ENCODE measurements around the gene TPRA1.
A peak's percentile ranks its signal among the peaks of the same experiment; 100 is the strongest.

The TPRA1 gene

GRCh38 chr3:127545216-127545615, 45.3 kb downstream of the TPRA1 start:
- no peak for TF ChIP-seq CTCF (IDR thresholded peaks at IDR 0.05; ENCODE audit: control insufficient read depth, extremely low read depth, insufficient read depth)
- no peak for DNase-seq (ENCODE audit: low read depth)
- no peak overlapping the region for H3K4me3 ChIP-seq (ENCODE audit: low read depth, low read length)

- DNase-seq (ENCODE audit: low read depth) = no peak
- no peak for TF ChIP-seq CTCF (IDR thresholded peaks at IDR 0.05; ENCODE audit: control insufficient read depth, extremely low read depth, insufficient read depth)
- no peak overlapping the region for H3K4me3 ChIP-seq (ENCODE audit: low read depth, low read length)
Measured at GRCh38 chr3:127544803-127545201, 45.7 kb downstream of the TPRA1 start.

- peak; percentile 36 for DNase-seq (ENCODE audit: low read depth)
- peak; percentile 88 for TF ChIP-seq CTCF (IDR thresholded peaks at IDR 0.05; ENCODE audit: control insufficient read depth, extremely low read depth, insufficient read depth)
- no peak overlapping the region for H3K4me3 ChIP-seq (ENCODE audit: low read depth, low read length)
Measured at GRCh38 chr3:127544192-127544802, 46.2 kb downstream of the TPRA1 start.

- no peak for TF ChIP-seq CTCF (IDR thresholded peaks at IDR 0.05; ENCODE audit: control insufficient read depth, extremely low read depth, insufficient read depth)
- no peak for DNase-seq (ENCODE audit: low read depth)
Measured at GRCh38 chr3:127543441-127543840, 47.1 kb downstream of the TPRA1 start.

GRCh38 chr3:127542441-127542952, 48.0 kb downstream of the TPRA1 start:
- peak; percentile 74 for DNase-seq (ENCODE audit: low read depth)
- no peak overlapping the region for H3K4me3 ChIP-seq (ENCODE audit: low read depth, low read length)
- TF ChIP-seq CTCF (IDR thresholded peaks at IDR 0.05; ENCODE audit: control insufficient read depth, extremely low read depth, insufficient read depth) = no peak

More at GRCh38 chr3:127543441-127543840, 47.1 kb downstream of the TPRA1 start:
- no peak overlapping the region for H3K4me3 ChIP-seq (ENCODE audit: low read depth, low read length)

GRCh38 chr3:127541320-127541719, 49.2 kb downstream of the TPRA1 start:
- no peak overlapping the region for H3K4me3 ChIP-seq (ENCODE audit: low read depth, low read length)
- DNase-seq (ENCODE audit: low read depth) = no peak
- TF ChIP-seq CTCF (IDR thresholded peaks at IDR 0.05; ENCODE audit: control insufficient read depth, extremely low read depth, insufficient read depth) = 0 out of 2 replicates have a peak, but pooled peaks have one; percentile 5
